ENCODE measurements around the gene CA5A. TPM values are rescaled to one million over a fixed set of nuclear protein-coding genes. Genes with fewer than 3 reads are reported as not detected.
A peak's percentile ranks its signal among the peaks of the same experiment; 100 is the strongest.
"Not testable (repeated sequence)": the region's sequence is repeated elsewhere in the genome, so short reads cannot be mapped to it uniquely, and the experiment has no call there.

The CA5A gene
- total RNA-seq, 1 donor from 2014 or later = not detected

- H3K4me1 ChIP-seq = no peaks in the 10 kb centered on the region
- DNase-seq (no peak), ATAC-seq (no peak)
- no peaks in the 10 kb centered on the region for H3K9me3 ChIP-seq
- H3K36me3 ChIP-seq = no peaks in the 10 kb centered on the region
- TF ChIP-seq CTCF (IDR thresholded peaks at IDR 0.05) = no peak
- no peaks in the 10 kb centered on the region for H3K27me3 ChIP-seq
- intact Hi-C loops (cut with DNase I) = no loop called here
- H3K4me3 ChIP-seq = no peak overlapping the region
- no peak overlapping the region for H3K27ac ChIP-seq
These were observed 18.0 kb downstream of the CA5A start for GRCh38 chr16:87918338-87918737.

GRCh38 chr16:87917503-87917902 lies 18.8 kb downstream of the CA5A start:
- no peak for ATAC-seq
- no peak overlapping the region for H3K4me3 ChIP-seq
- H3K9me3 ChIP-seq = no peaks in the 10 kb centered on the region
- no peak overlapping the region for H3K27ac ChIP-seq
- no peak for TF ChIP-seq CTCF (IDR thresholded peaks at IDR 0.05)
- H3K36me3 ChIP-seq = no peaks in the 10 kb centered on the region
- DNase-seq = no peak
- no peaks in the 10 kb centered on the region for H3K27me3 ChIP-seq
- intact Hi-C loops (cut with DNase I) = no loop called here
- no peaks in the 10 kb centered on the region for H3K4me1 ChIP-seq

GRCh38 chr16:87914812-87915211 lies 21.5 kb downstream of the CA5A start:
- H3K4me3 ChIP-seq = no peak overlapping the region
- H3K36me3 ChIP-seq = no peaks in the 10 kb centered on the region
- TF ChIP-seq CTCF (IDR thresholded peaks at IDR 0.05) = no peak
- no peaks in the 10 kb centered on the region for H3K9me3 ChIP-seq
- H3K27me3 ChIP-seq = no peaks in the 10 kb centered on the region
- H3K27ac ChIP-seq = no peak overlapping the region
- no peaks in the 10 kb centered on the region for H3K4me1 ChIP-seq
- intact Hi-C loops (cut with DNase I) = no loop called here
- DNase-seq = no peak
- ATAC-seq = no peak

GRCh38 chr16:87914021-87914725 lies 22.2 kb downstream of the CA5A start:
- H3K27ac ChIP-seq; H3K27me3 ChIP-seq; H3K4me3 ChIP-seq; H3K36me3 ChIP-seq; H3K9me3 ChIP-seq; intact Hi-C loops (cut with DNase I); H3K4me1 ChIP-seq; DNase-seq; ATAC-seq: not testable (repeated sequence)

GRCh38 chr16:87912691-87913090 lies 23.6 kb downstream of the CA5A start:
- H3K4me1 ChIP-seq; H3K9me3 ChIP-seq; intact Hi-C loops (cut with DNase I); DNase-seq; H3K27ac ChIP-seq; ATAC-seq; H3K4me3 ChIP-seq; H3K36me3 ChIP-seq; H3K27me3 ChIP-seq: not testable (repeated sequence)

GRCh38 chr16:87911106-87911763 lies 25.1 kb downstream of the CA5A start:
- H3K4me1 ChIP-seq; intact Hi-C loops (cut with DNase I); DNase-seq; ATAC-seq; H3K4me3 ChIP-seq; H3K27ac ChIP-seq; H3K9me3 ChIP-seq; H3K27me3 ChIP-seq; H3K36me3 ChIP-seq: not testable (repeated sequence)

- DNase-seq = peak; percentile 88
- peak; percentile 95 for ATAC-seq
- intact Hi-C loops (cut with DNase I); H3K27me3 ChIP-seq; H3K27ac ChIP-seq; H3K36me3 ChIP-seq; H3K9me3 ChIP-seq; H3K4me1 ChIP-seq; H3K4me3 ChIP-seq: not testable (repeated sequence)
- peak; percentile 90 for TF ChIP-seq CTCF (IDR thresholded peaks at IDR 0.05)
These were observed 27.0 kb downstream of the CA5A start for GRCh38 chr16:87909203-87909935.

GRCh38 chr16:87908101-87908500 lies 28.2 kb downstream of the CA5A start:
- intact Hi-C loops (cut with DNase I); DNase-seq: not testable (repeated sequence)

GRCh38 chr16:87905521-87905920 lies 30.8 kb downstream of the CA5A start:
- ATAC-seq; H3K4me1 ChIP-seq; H3K27ac ChIP-seq; intact Hi-C loops (cut with DNase I); H3K36me3 ChIP-seq; H3K9me3 ChIP-seq; H3K27me3 ChIP-seq; H3K4me3 ChIP-seq; DNase-seq: not testable (repeated sequence)

More at GRCh38 chr16:87908101-87908500, 28.2 kb downstream of the CA5A start:
- H3K27ac ChIP-seq, H3K4me3 ChIP-seq, H3K36me3 ChIP-seq, H3K4me1 ChIP-seq, ATAC-seq, H3K27me3 ChIP-seq, H3K9me3 ChIP-seq: not testable (repeated sequence)

GRCh38 chr16:87904963-87905362 lies 31.4 kb downstream of the CA5A start:
- H3K4me1 ChIP-seq; ATAC-seq; H3K4me3 ChIP-seq; intact Hi-C loops (cut with DNase I); H3K9me3 ChIP-seq; H3K36me3 ChIP-seq; H3K27me3 ChIP-seq; H3K27ac ChIP-seq; DNase-seq: not testable (repeated sequence)
